ENCODE results near the gene KCND3.

The KCND3 gene

DNA sequence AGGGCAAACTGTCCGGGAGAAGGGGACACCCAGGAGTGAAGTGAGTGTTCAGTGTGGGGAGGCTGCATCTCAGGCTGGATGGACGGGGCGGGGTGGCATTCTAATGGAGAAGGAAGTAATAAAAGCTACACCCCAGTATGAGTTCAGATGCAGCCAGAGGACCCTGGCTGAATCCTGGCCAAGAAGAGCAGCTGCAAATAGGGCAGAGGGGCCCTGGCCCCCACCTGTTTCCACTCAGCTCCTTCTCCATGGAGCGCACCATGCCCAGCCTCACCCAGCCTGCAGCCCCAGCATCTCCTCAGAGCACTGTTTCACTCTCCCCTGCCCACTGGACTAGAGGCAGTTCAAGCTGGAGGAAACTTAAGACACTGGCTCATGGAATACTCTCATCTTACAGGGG is 46.4 kb downstream of the KCND3 start:
- no peak for DNase-seq (ENCODE audit: low read depth)
- H3K4me3 ChIP-seq (ENCODE audit: low read depth, low read length): no peak overlapping the region
- TF ChIP-seq, protein P1, sequence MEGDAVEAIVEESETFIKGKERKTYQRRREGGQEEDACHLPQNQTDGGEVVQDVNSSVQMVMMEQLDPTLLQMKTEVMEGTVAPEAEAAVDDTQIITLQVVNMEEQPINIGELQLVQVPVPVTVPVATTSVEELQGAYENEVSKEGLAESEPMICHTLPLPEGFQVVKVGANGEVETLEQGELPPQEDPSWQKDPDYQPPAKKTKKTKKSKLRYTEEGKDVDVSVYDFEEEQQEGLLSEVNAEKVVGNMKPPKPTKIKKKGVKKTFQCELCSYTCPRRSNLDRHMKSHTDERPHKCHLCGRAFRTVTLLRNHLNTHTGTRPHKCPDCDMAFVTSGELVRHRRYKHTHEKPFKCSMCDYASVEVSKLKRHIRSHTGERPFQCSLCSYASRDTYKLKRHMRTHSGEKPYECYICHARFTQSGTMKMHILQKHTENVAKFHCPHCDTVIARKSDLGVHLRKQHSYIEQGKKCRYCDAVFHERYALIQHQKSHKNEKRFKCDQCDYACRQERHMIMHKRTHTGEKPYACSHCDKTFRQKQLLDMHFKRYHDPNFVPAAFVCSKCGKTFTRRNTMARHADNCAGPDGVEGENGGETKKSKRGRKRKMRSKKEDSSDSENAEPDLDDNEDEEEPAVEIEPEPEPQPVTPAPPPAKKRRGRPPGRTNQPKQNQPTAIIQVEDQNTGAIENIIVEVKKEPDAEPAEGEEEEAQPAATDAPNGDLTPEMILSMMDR (IDR thresholded peaks at IDR 0.05; ENCODE audit: low read depth, low read length, missing control alignments): no peak

DNA sequence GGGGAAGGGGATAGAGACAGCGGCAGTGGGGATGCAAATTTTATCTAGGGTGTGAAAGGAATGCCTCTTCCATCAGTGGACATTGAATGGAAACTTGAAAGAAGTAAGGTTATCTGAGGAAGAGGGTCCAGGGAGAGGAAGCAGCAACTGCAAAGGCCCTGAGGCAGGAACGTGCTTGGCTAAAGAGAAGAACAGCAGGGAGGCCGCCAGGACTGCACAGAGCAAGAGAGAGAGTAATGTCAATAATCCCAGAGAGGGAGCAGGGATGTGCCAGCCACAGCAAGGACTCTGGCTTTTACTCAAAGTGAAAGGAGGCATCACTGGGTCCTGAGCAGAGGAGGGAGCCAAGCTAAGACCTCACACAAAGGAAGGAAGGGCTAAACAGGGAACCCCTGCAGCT is 50.9 kb downstream of the KCND3 start:
- H3K4me3 ChIP-seq (ENCODE audit: low read depth, low read length): no peak overlapping the region
- no peak for DNase-seq (ENCODE audit: low read depth)
- TF ChIP-seq, protein P1 (IDR thresholded peaks at IDR 0.05; ENCODE audit: low read depth, low read length, missing control alignments): no peak

DNA sequence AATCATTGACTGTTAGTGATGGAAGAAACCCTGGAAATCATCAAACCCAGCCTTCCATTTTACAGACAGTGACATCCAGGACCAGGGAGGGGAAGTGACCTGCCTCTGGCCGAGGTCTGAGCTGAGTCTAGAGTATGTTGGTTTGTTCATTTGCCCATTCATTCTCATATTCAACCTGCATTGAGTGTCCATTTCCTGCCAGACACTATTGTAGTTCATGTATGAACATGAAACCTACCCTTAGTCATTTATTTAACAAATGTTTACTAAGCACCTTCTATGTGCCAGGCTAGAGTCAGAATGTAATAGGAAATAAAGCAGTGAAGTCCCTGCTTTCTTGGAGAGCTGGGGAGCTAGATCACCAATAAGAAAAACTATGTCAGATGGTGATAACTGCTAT is 51.3 kb downstream of the KCND3 start:
- H3K4me3 ChIP-seq (ENCODE audit: low read depth, low read length): no peak overlapping the region
- TF ChIP-seq, protein P1 (IDR thresholded peaks at IDR 0.05; ENCODE audit: low read depth, low read length, missing control alignments): no peak
- DNase-seq (ENCODE audit: low read depth): no peak

DNA sequence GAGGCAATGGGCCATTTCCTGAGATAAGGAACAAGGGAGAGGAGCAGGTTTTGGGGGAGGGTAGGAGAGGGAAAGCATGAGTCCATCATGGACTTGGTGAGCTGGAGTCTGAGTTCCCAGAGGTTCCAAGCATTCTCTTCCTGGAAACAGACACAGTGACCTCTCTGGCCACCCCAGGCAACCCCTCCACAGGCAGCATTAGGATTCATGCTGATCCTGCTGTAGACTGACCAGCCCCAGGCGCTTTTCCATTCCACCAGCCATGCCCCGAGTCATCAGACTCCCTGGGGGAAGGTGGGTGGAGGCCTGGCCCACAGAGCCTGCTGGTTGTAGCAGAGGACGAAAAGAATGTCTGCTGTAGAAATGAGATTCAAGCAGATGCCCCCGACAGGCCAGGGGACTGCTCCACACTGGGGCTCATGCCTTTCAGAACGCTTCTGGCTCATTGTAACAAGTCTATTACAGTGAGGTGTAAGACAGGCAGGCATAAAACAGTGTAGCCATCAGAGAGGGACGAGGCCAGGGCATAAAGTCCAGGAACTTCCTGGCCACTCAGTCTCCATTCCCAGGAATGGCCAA is 52.2 kb downstream of the KCND3 start:
- DNase-seq (ENCODE audit: low read depth): no peak
- TF ChIP-seq, protein P1 (IDR thresholded peaks at IDR 0.05; ENCODE audit: low read depth, low read length, missing control alignments): no peak
- H3K4me3 ChIP-seq (ENCODE audit: low read depth, low read length): no peak overlapping the region

DNA sequence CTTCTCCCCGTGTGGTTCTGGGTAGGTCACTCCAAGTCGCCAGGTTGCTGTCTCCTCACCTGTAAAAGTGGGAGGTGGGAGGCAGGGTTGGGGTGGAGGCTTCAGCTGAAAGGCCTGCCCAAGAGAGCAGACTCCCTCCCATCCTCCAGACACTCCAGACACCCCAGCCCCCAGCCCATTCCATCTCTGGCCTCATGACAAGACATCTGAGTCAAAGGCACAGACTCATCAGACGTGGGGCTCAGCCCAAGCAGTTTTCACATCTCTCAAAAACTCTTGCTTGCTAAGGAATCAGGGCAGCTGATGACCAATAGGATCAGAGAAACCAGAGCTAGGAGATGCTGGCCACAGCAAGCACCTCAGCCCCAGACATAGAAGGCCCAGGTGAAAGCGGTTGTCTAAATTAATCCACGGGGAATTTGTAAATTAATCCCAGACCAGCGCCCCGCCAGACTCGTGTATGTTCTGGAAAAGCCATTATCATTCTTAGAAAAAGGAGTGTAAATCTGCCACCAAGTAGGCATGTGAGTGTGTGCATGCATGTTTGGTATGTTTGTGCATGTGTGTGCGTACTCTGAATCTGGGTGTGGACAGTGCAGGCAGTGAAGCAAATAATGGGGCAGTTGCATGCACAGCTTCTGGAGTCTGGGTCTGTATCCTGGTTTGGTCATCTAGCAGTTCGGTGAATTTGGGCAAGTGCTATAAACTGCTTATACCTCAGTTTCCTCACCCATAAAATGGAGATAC is 55.2 kb downstream of the KCND3 start:
- H3K4me3 ChIP-seq (ENCODE audit: low read depth, low read length): no peak overlapping the region
- TF ChIP-seq, protein P1 (IDR thresholded peaks at IDR 0.05; ENCODE audit: low read depth, low read length, missing control alignments): no peak
- DNase-seq (ENCODE audit: low read depth): no peak

DNA sequence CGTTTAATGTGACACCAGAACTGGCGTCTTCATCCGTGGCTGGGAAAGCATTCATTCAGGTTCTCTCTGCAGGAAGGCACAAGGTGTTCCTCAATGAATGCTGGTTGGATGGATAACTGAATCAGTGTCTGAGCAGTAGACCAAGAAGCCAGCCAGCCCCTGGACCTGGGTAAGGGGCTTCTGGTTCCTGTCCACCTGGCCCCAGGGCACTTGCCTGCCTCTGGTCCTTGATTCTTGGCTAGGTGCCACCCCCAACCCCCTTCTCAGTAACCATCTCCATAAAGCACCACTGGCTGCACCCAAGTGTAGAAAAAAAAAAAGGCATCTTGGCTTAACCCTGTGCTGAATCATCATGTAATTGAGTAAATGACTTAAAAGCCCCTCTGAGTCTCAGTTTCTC is 59.1 kb downstream of the KCND3 start:
- TF ChIP-seq, protein P1 (IDR thresholded peaks at IDR 0.05; ENCODE audit: low read depth, low read length, missing control alignments): no peak
- H3K4me3 ChIP-seq (ENCODE audit: low read depth, low read length): no peak overlapping the region
- no peak for DNase-seq (ENCODE audit: low read depth)

DNA sequence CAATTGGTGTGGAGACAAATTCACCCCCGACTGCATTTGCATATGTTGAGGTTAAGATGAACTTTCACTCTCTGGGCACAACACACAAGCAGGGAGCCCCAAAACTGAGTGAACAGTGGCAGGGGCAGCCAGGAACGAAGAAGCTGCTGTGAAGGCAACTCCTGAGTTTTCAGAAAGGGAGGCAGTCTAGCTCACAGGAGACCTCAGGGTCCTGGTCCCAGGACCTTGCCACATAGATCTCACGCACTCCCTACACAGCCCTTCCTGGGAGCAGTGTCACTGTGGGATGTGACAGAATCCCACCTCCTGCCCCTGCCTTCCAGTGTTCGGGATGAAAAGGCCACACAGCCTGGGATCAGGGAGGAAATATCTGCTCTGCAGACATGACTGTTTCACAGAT is 60.9 kb downstream of the KCND3 start:
- TF ChIP-seq, protein P1 (IDR thresholded peaks at IDR 0.05; ENCODE audit: low read depth, low read length, missing control alignments): no peak
- H3K4me3 ChIP-seq (ENCODE audit: low read depth, low read length): no peak overlapping the region
- no peak for DNase-seq (ENCODE audit: low read depth)
